ENCODE data around the gene PHACTR2. TPM values are rescaled to one million over a fixed set of nuclear protein-coding genes. Genes with fewer than 3 reads are reported as not detected.

PHACTR2 gene
- total and polyA plus RNA-seq, 4 donors, result 4.0 to 23.8 (median 15.0) TPM

DNA sequence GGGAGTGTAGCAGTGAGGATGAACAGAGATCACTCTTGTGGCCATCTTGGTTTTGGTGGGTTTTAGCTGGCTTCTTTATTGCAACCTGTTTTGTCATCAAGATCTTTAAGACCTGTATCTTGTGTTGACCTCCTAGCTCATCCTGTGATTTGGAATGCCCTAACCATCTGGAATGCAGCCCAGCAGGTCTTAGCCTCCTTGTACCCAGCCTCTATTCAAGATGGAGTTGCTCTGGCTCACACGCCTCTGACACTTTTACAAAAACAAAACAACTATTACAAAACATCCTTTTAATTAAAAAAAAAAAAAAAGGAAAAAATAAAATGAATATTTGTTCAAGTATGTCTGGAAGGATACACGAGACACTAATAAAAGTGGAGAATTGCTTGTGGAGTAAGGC, 62.4 kb downstream of the PHACTR2 start:
- no peak overlapping the region for H3K4me3 ChIP-seq (ENCODE audit: low read depth in 1 of 3, low read length in 3 of 3)
- no peak overlapping the region for H3K9ac ChIP-seq (ENCODE audit: low read depth in 1 of 2, low read length in 2 of 2)
- H3K27ac ChIP-seq (ENCODE audit: low read depth in 1 of 2, low read length in 2 of 2), result no peak overlapping the region
- TF ChIP-seq EGR1 (IDR thresholded peaks at IDR 0.05; ENCODE audit: low read depth in 2 of 2), result no peak
- TF ChIP-seq RXRA (IDR thresholded peaks at IDR 0.05), result no peak
- no peak for TF ChIP-seq GABPA (IDR thresholded peaks at IDR 0.05 in 1 of 2, conservative IDR thresholded peaks at IDR 0.05 in 1 of 2)
- no peak for TF ChIP-seq HNF4A (conservative IDR thresholded peaks at IDR 0.05)
- TF ChIP-seq FOXA2 (IDR thresholded peaks at IDR 0.05), result no peak
- no peak for TF ChIP-seq SP1 (IDR thresholded peaks at IDR 0.05)
- TF ChIP-seq HNF4G (IDR thresholded peaks at IDR 0.05), result no peak
- no peak for TF ChIP-seq TAF1 (conservative IDR thresholded peaks at IDR 0.05)
- TF ChIP-seq, protein P1, sequence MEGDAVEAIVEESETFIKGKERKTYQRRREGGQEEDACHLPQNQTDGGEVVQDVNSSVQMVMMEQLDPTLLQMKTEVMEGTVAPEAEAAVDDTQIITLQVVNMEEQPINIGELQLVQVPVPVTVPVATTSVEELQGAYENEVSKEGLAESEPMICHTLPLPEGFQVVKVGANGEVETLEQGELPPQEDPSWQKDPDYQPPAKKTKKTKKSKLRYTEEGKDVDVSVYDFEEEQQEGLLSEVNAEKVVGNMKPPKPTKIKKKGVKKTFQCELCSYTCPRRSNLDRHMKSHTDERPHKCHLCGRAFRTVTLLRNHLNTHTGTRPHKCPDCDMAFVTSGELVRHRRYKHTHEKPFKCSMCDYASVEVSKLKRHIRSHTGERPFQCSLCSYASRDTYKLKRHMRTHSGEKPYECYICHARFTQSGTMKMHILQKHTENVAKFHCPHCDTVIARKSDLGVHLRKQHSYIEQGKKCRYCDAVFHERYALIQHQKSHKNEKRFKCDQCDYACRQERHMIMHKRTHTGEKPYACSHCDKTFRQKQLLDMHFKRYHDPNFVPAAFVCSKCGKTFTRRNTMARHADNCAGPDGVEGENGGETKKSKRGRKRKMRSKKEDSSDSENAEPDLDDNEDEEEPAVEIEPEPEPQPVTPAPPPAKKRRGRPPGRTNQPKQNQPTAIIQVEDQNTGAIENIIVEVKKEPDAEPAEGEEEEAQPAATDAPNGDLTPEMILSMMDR (IDR thresholded peaks at IDR 0.05; ENCODE audit: low read depth, low read length, missing input control), result no peak
- no peak for TF ChIP-seq RAD21 (IDR thresholded peaks at IDR 0.05)
- TF ChIP-seq NR2F2 (IDR thresholded peaks at IDR 0.05), result no peak
- TF ChIP-seq JUND (IDR thresholded peaks at IDR 0.05), result no peak
- TF ChIP-seq YY1 (IDR thresholded peaks at IDR 0.05), result no peak
- TF ChIP-seq, protein P2, sequence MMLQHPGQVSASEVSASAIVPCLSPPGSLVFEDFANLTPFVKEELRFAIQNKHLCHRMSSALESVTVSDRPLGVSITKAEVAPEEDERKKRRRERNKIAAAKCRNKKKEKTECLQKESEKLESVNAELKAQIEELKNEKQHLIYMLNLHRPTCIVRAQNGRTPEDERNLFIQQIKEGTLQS (IDR thresholded peaks at IDR 0.05), result no peak
- TF ChIP-seq REST (IDR thresholded peaks at IDR 0.05), result no peak
- TF ChIP-seq, protein P3, sequence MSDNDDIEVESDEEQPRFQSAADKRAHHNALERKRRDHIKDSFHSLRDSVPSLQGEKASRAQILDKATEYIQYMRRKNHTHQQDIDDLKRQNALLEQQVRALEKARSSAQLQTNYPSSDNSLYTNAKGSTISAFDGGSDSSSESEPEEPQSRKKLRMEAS (IDR thresholded peaks at IDR 0.05), result no peak
- TF ChIP-seq FOXA1 (IDR thresholded peaks at IDR 0.05), result no peak
- TF ChIP-seq, protein P4, sequence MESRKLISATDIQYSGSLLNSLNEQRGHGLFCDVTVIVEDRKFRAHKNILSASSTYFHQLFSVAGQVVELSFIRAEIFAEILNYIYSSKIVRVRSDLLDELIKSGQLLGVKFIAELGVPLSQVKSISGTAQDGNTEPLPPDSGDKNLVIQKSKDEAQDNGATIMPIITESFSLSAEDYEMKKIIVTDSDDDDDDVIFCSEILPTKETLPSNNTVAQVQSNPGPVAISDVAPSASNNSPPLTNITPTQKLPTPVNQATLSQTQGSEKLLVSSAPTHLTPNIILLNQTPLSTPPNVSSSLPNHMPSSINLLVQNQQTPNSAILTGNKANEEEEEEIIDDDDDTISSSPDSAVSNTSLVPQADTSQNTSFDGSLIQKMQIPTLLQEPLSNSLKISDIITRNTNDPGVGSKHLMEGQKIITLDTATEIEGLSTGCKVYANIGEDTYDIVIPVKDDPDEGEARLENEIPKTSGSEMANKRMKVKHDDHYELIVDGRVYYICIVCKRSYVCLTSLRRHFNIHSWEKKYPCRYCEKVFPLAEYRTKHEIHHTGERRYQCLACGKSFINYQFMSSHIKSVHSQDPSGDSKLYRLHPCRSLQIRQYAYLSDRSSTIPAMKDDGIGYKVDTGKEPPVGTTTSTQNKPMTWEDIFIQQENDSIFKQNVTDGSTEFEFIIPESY (IDR thresholded peaks at IDR 0.05), result no peak
- no peaks in the 10 kb centered on the region for H3K9me3 ChIP-seq (ENCODE audit: control insufficient read depth in 4 of 4, low read length in 3 of 4)
- no peaks in the 10 kb centered on the region for H3K27me3 ChIP-seq (ENCODE audit: control insufficient read depth in 4 of 4, insufficient read depth in 4 of 4, low read length in 3 of 4)
- DNase-seq (ENCODE audit: low spot score), result no peak
- no peaks in the 10 kb centered on the region for H3K36me3 ChIP-seq (ENCODE audit: control insufficient read depth in 4 of 4, insufficient read depth in 3 of 4, low read depth in 1 of 4, low read length in 3 of 4)
- WGBS, result 97% methylated on average over 2 of the region's 2 CpGs
- H3K4me1 ChIP-seq (ENCODE audit: control insufficient read depth in 4 of 4, insufficient read depth in 4 of 4, low read length in 3 of 4), result peaks cover 0 to 3% (median 1%) of the 10 kb centered on the region in 4 donors
